NT2/D1 (cell line): ENCODE results near the gene MEIS2.

Experiments used
- DNase-seq: peaks from one replicate; pipeline ENCODE4 v3.0.0-alpha.2; 2011; ENCODE audit warnings: low read depth, low spot score
- H3K27me3 ChIP-seq: 2 replicates; pipeline ENCODE4 v1.6.0; 2011; ENCODE audit warnings: mild to moderate bottlenecking; ENCODE audit not compliant: insufficient read length, insufficient read depth
- H3K36me3 ChIP-seq: 2 replicates; pipeline ENCODE4 v1.6.1; 2011; ENCODE audit warnings: mild to moderate bottlenecking, low read length, mixed read lengths; ENCODE audit not compliant: insufficient read depth, insufficient read length
- H3K4me1 ChIP-seq: 2 replicates; pipeline ENCODE4 v1.5.1; 2011; ENCODE audit not compliant: insufficient read depth, insufficient read length
- H3K4me3 ChIP-seq: 2 replicates; pipeline ENCODE4 v1.5.1; 2011; ENCODE audit warnings: low read depth; ENCODE audit not compliant: insufficient read length
- H3K9ac ChIP-seq: 2 replicates; pipeline ENCODE4 v1.6.0; 2011; ENCODE audit warnings: low read depth; ENCODE audit not compliant: insufficient read length
- H3K9me3 ChIP-seq: 2 replicates; pipeline ENCODE4 v1.5.1; 2011; ENCODE audit warnings: mild to moderate bottlenecking, low read length; ENCODE audit not compliant: insufficient read depth
- SUZ12 ChIP-seq: IDR thresholded peaks from 2 replicates; pipeline ENCODE4 v1.6.1; 2011; ENCODE audit not compliant: insufficient read length, insufficient read depth; ENCODE audit errors: extremely low read depth
- YY1 ChIP-seq: IDR thresholded peaks from 2 replicates; pipeline ENCODE4 v1.6.1; 2011; ENCODE audit not compliant: insufficient read length, insufficient read depth
- ZNF274 ChIP-seq: IDR thresholded peaks from 2 replicates; pipeline ENCODE4 v1.6.1; 2011; ENCODE audit warnings: mild to moderate bottlenecking, low read depth, low read length

Gene MEIS2

GRCh38 chr15:37071134-37071533, 29.2 kb downstream of the MEIS2 start:
- TF ChIP-seq SUZ12 (no peak), ZNF274 (no peak), YY1 (no peak)
- DNase-seq: no peak
- H3K9me3 ChIP-seq: no peaks in the 10 kb centered on the region
- H3K9ac ChIP-seq: no peak overlapping the region
- no peaks in the 10 kb centered on the region for H3K27me3 ChIP-seq
- H3K4me1 ChIP-seq: no peaks in the 10 kb centered on the region
- no peak overlapping the region for H3K4me3 ChIP-seq
- no peaks in the 10 kb centered on the region for H3K36me3 ChIP-seq

- no peak for TF ChIP-seq YY1
- no peak for TF ChIP-seq SUZ12
- no peak for TF ChIP-seq ZNF274
- Histone ChIP-seq H3K4me1 (no peaks in the 10 kb centered on the region), H3K9me3 (no peaks in the 10 kb centered on the region), H3K9ac (no peak overlapping the region), H3K27me3 (no peaks in the 10 kb centered on the region), H3K36me3 (no peaks in the 10 kb centered on the region), H3K4me3 (no peak overlapping the region)
- no peak for DNase-seq
Observed at GRCh38 chr15:37070686-37071085, 29.7 kb downstream of the MEIS2 start.

- H3K4me3 ChIP-seq: no peak overlapping the region
- H3K9ac ChIP-seq: no peak overlapping the region
- no peak for DNase-seq
- no peaks in the 10 kb centered on the region for H3K4me1 ChIP-seq
- no peak for TF ChIP-seq SUZ12
- no peak for TF ChIP-seq ZNF274
- TF ChIP-seq YY1: no peak
- H3K36me3 ChIP-seq: no peaks in the 10 kb centered on the region
- H3K27me3 ChIP-seq: no peaks in the 10 kb centered on the region
- H3K9me3 ChIP-seq: no peaks in the 10 kb centered on the region
Observed at GRCh38 chr15:37061996-37062395, 38.4 kb downstream of the MEIS2 start.

- no peaks in the 10 kb centered on the region for H3K9me3 ChIP-seq
- H3K9ac ChIP-seq: no peak overlapping the region
- H3K4me1 ChIP-seq: peaks cover 3% of the 10 kb centered on the region
- no peak for DNase-seq
- TF ChIP-seq ZNF274 (no peak), YY1 (no peak), SUZ12 (no peak)
- H3K27me3 ChIP-seq: no peaks in the 10 kb centered on the region
- no peaks in the 10 kb centered on the region for H3K36me3 ChIP-seq
- H3K4me3 ChIP-seq: no peak overlapping the region
Observed at GRCh38 chr15:37059086-37059485, 41.3 kb downstream of the MEIS2 start.

- Histone ChIP-seq H3K9me3 (no peaks in the 10 kb centered on the region), H3K36me3 (no peaks in the 10 kb centered on the region), H3K4me1 (peaks cover 3% of the 10 kb centered on the region), H3K27me3 (no peaks in the 10 kb centered on the region), H3K4me3 (no peak overlapping the region), H3K9ac (no peak overlapping the region)
- DNase-seq: no peak
- TF ChIP-seq ZNF274: no peak
Observed at GRCh38 chr15:37058316-37058985, 41.9 kb downstream of the MEIS2 start.

GRCh38 chr15:37057831-37058230, 42.5 kb downstream of the MEIS2 start:
- TF ChIP-seq SUZ12: no peak
- no peak for TF ChIP-seq ZNF274
- TF ChIP-seq YY1: no peak
- H3K9me3 ChIP-seq: no peaks in the 10 kb centered on the region
- H3K36me3 ChIP-seq: no peaks in the 10 kb centered on the region
- H3K4me3 ChIP-seq: no peak overlapping the region
- H3K27me3 ChIP-seq: no peaks in the 10 kb centered on the region
- peaks cover 3% of the 10 kb centered on the region for H3K4me1 ChIP-seq
- no peak overlapping the region for H3K9ac ChIP-seq
- no peak for DNase-seq

- Histone ChIP-seq H3K27me3 (no peaks in the 10 kb centered on the region), H3K9me3 (no peaks in the 10 kb centered on the region), H3K4me1 (peaks cover 3% of the 10 kb centered on the region), H3K4me3 (no peak overlapping the region), H3K9ac (no peak overlapping the region), H3K36me3 (no peaks in the 10 kb centered on the region)
- TF ChIP-seq SUZ12 (no peak), YY1 (no peak), ZNF274 (no peak)
- no peak for DNase-seq
Observed at GRCh38 chr15:37057256-37057655, 43.1 kb downstream of the MEIS2 start.
